Spinal cord (tissue), 10 donors: ENCODE measurements around the gene GGCT. TPM values are rescaled to one million over a fixed set of nuclear protein-coding genes. Genes with fewer than 3 reads are reported as not detected.

Experiments used
- DNase-seq, 6 donors: peaks; one replicate each; pipeline versions ENCODE4 v3.0.0 to v3.0.0-alpha.2; 2013 to 2015; ENCODE audit warnings: low spot score in 6 of 6, low read depth in 4 of 6
- H3K27ac ChIP-seq: one replicate; pipeline ENCODE4 v1.5.1; 2013; ENCODE audit warnings: low read depth, low read length, control low read depth
- H3K27me3 ChIP-seq: one replicate; pipeline ENCODE4 v1.6.1; 2013; ENCODE audit warnings: low read length; ENCODE audit not compliant: control insufficient read depth, insufficient read depth
- H3K36me3 ChIP-seq: one replicate; pipeline ENCODE4 v1.6.1; 2013; ENCODE audit warnings: low read length; ENCODE audit not compliant: control insufficient read depth, insufficient read depth
- H3K4me1 ChIP-seq: one replicate; pipeline ENCODE4 v1.6.1; 2013; ENCODE audit warnings: low read length; ENCODE audit not compliant: control insufficient read depth, insufficient read depth
- H3K4me3 ChIP-seq: one replicate; pipeline ENCODE4 v1.5.1; 2013; ENCODE audit warnings: low read depth, low read length, control low read depth
- H3K9me3 ChIP-seq: one replicate; pipeline ENCODE4 v1.6.1; 2013; ENCODE audit warnings: low read length; ENCODE audit not compliant: control insufficient read depth, insufficient read depth
- WGBS: methylation state at CpG from one replicate; pipeline ENCODE4 v1.1.5; 2013; ENCODE audit warnings: missing lambda C conversion rate; ENCODE audit not compliant: insufficient coverage; 5-methylcytosine and 5-hydroxymethylcytosine counted together
- polyA plus RNA-seq, 2 donors: library from polyadenylated mRNA; unstranded; fragments of 120-200 nt; gene quantifications; one replicate each; pipeline ENCODE4 v1.2.1, GENCODE V29; 2013; ENCODE audit not compliant: insufficient read length in 2 of 2
- total RNA-seq, 2 donors: library from RNA; depleted of rRNA in 1 of 2; stranded (reverse); fragments of 120-200 nt in 1 of 2; fragments of >200 nt in 1 of 2; gene quantifications; one replicate each; pipeline versions ENCODE4 v1.2.3 to v1.2.4, GENCODE V29; 2013 to 2014
- donor health status: healthy.

Gene GGCT
- total and polyA plus RNA-seq, 4 donors: 23.4 to 46.2 (median 36.7) TPM

DNA sequence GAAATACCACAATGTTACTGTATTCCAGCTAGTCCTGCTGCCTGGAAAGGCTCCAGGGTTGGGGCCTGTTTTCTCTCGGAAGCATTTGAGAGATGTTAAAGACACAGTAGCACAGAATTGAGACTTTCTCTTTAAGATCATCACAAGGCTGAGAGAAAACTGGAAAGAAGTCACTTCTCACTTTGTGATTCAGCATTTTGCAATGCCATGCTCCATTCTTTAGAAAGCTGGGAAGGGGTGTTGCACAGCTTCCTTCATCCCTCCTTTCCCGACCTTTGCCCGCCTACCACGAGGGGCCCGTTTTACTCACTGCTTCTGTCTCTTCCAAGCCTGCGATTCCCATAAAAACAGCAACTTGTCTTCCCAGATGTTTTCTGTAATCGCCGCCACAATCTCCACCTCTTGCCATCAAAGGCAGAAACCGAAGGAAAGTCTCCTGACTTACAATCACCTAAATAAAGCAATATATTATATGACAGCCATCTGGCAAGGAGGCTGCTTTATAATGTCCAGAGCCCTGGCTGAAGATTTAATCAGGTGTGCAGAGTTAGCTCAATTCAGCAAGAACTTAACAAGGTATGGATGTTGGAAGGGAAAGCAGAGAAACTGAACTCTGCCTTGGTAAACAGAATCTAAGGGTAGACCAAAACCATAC, 44.9 kb downstream of the GGCT start:
- Histone ChIP-seq H3K36me3 (peaks cover 3% of the 10 kb centered on the region), H3K9me3 (no peaks in the 10 kb centered on the region), H3K27me3 (no peaks in the 10 kb centered on the region), H3K4me1 (peaks cover 11% of the 10 kb centered on the region), H3K27ac (peak overlapping the region; percentile 48), H3K4me3 (no peak overlapping the region)
- peak in 2 of 6 donors; percentile 42 to 65 for DNase-seq
- WGBS: 34% methylated on average over 5 of the region's 9 CpGs

- peaks cover 4% of the 10 kb centered on the region for H3K36me3 ChIP-seq
- WGBS: no CpG with 5 or more reads among the region's 1 CpG
- no peak overlapping the region for H3K27ac ChIP-seq
- no peak overlapping the region for H3K4me3 ChIP-seq
- no peak for DNase-seq
- peaks cover 9% of the 10 kb centered on the region for H3K4me1 ChIP-seq
- no peaks in the 10 kb centered on the region for H3K27me3 ChIP-seq
- no peaks in the 10 kb centered on the region for H3K9me3 ChIP-seq
Measured at GRCh38 chr7:30458311-30458710, 46.3 kb downstream of the GGCT start.

- DNase-seq: no peak
- Histone ChIP-seq H3K27ac (no peak overlapping the region), H3K4me3 (no peak overlapping the region), H3K4me1 (peaks cover 11% of the 10 kb centered on the region), H3K9me3 (no peaks in the 10 kb centered on the region), H3K27me3 (no peaks in the 10 kb centered on the region), H3K36me3 (peaks cover 28% of the 10 kb centered on the region)
- 94% methylated on average over 2 of the region's 3 CpGs for WGBS
Measured at GRCh38 chr7:30453921-30454320, 50.7 kb downstream of the GGCT start.

DNA sequence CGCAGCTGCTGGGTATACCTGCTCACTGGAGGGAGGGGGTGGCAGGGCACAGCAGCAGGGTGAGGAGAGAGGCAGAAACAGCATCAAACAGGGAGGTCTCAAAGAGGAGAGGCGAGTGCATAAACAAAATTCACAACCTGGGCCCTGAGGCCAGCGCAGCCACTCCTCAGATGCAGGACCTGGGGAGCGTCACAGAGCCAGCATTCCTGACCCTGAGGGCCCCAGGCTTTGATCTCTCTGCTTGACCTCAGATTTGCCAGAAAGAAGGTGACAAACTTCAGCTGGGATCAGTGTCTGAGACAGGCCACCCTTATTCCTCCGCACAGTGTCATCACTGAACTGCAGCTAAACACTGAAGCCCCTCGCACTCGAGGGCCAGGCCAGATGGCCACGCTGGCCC, 51.6 kb downstream of the GGCT start:
- H3K4me1 ChIP-seq: peaks cover 11% of the 10 kb centered on the region
- peaks cover 30% of the 10 kb centered on the region for H3K36me3 ChIP-seq
- DNase-seq: no peak
- no peaks in the 10 kb centered on the region for H3K9me3 ChIP-seq
- no peak overlapping the region for H3K27ac ChIP-seq
- no peak overlapping the region for H3K4me3 ChIP-seq
- H3K27me3 ChIP-seq: no peaks in the 10 kb centered on the region
- 94% methylated on average over 5 of the region's 8 CpGs for WGBS

- Histone ChIP-seq H3K4me1 (peaks cover 11% of the 10 kb centered on the region), H3K9me3 (no peaks in the 10 kb centered on the region), H3K36me3 (peaks cover 31% of the 10 kb centered on the region), H3K27me3 (no peaks in the 10 kb centered on the region), H3K4me3 (no peak overlapping the region), H3K27ac (no peak overlapping the region)
- no peak for DNase-seq
- WGBS: 87% methylated on average over 27 of the region's 27 CpGs
Measured at GRCh38 chr7:30452280-30452930, 52.2 kb downstream of the GGCT start.

DNA sequence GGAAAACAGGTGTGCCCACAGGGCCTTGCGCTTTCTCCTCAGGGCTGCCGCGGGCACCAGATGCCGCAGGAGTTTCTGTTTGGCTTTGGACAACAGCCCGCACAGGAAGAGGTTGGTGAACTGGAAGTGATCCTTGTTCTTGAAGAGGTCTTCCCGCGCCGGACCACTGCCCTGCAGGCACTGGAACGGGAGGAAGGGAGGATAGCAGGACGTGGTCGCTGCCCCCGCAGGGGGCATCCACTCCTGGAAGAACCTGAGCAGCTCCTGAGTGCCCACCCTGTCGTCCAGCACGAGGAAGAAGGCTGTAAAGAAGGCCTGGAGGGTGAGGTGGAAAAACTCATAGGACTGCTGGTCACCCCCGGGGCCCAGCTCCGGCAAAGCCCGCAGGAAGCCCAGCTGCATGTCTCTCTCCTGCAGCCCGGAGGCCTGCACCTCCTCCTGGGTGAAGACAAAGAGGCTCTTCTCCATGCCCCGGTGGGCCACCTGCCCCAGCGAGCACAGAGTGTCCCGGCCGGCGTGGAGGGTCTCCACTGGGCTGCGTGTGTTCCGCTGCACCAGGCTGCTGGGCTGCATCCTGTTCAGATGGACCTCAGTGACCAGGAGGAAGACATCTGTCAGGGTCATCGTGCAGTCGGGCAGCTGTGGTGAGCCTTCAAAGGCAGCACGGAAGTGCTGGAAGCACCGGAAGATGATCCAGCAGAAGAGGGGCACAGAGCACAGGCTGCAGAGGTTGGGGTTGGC, 52.9 kb downstream of the GGCT start:
- no peak overlapping the region for H3K27ac ChIP-seq
- H3K27me3 ChIP-seq: no peaks in the 10 kb centered on the region
- peaks cover 11% of the 10 kb centered on the region for H3K4me1 ChIP-seq
- peaks cover 33% of the 10 kb centered on the region for H3K36me3 ChIP-seq
- H3K4me3 ChIP-seq: no peak overlapping the region
- WGBS: 85% methylated on average over 29 of the region's 29 CpGs
- H3K9me3 ChIP-seq: no peaks in the 10 kb centered on the region
- no peak for DNase-seq

- WGBS: 93% methylated on average over 20 of the region's 22 CpGs
- H3K9me3 ChIP-seq: no peaks in the 10 kb centered on the region
- no peak overlapping the region for H3K4me3 ChIP-seq
- no peak overlapping the region for H3K27ac ChIP-seq
- no peak for DNase-seq
- peaks cover 34% of the 10 kb centered on the region for H3K36me3 ChIP-seq
- H3K27me3 ChIP-seq: no peaks in the 10 kb centered on the region
- peaks cover 11% of the 10 kb centered on the region for H3K4me1 ChIP-seq
Measured at GRCh38 chr7:30450983-30451497, 53.6 kb downstream of the GGCT start.

GRCh38 chr7:30450240-30450982, 54.2 kb downstream of the GGCT start:
- Histone ChIP-seq H3K4me3 (no peak overlapping the region), H3K27me3 (no peaks in the 10 kb centered on the region), H3K4me1 (peaks cover 11% of the 10 kb centered on the region), H3K9me3 (no peaks in the 10 kb centered on the region), H3K36me3 (peaks cover 34% of the 10 kb centered on the region), H3K27ac (no peak overlapping the region)
- DNase-seq: peak in 2 of 6 donors; percentile 46 to 57
- 44% methylated on average over 4 of the region's 6 CpGs for WGBS

- no peaks in the 10 kb centered on the region for H3K27me3 ChIP-seq
- WGBS: 82% methylated on average over 8 of the region's 10 CpGs
- H3K36me3 ChIP-seq: peaks cover 34% of the 10 kb centered on the region
- H3K9me3 ChIP-seq: no peaks in the 10 kb centered on the region
- H3K4me3 ChIP-seq: no peak overlapping the region
- peaks cover 11% of the 10 kb centered on the region for H3K4me1 ChIP-seq
- H3K27ac ChIP-seq: no peak overlapping the region
- no peak for DNase-seq
Measured at GRCh38 chr7:30448461-30449189, 56.0 kb downstream of the GGCT start.
